Gastroesophageal sphincter (tissue), 4 donors: Measurements from ENCODE around the gene HSFX2. TPM values are rescaled to one million over a fixed set of nuclear protein-coding genes. Genes with fewer than 3 reads are reported as not detected.
"Not testable (repeated sequence)": the region's sequence is repeated elsewhere in the genome, so short reads cannot be mapped to it uniquely, and the experiment has no call there.

Experiments
- ATAC-seq: fragments of 150-250 bp; one replicate; pipeline ENCODE4 v1.9.1; 2016; ENCODE audit warnings: mild to moderate bottlenecking, moderate library complexity
- H3K27ac ChIP-seq, 4 donors: fragments of 200-600 bp; sonication (generic) in 3 of 4; 1 replicate in 3 of 4; 2 replicates in 1 of 4; pipeline ENCODE4 v1.5.1; 2016 to 2019
- H3K27me3 ChIP-seq: fragments of 200-600 bp; sonication (generic); one replicate; pipeline ENCODE4 v1.5.1; 2019
- H3K36me3 ChIP-seq, 2 donors: fragments of 200-600 bp; sonication (generic); one replicate each; pipeline ENCODE4 v1.5.1; 2019; ENCODE audit warnings: control low read depth in 1 of 2
- H3K4me1 ChIP-seq, 3 donors: fragments of 200-600 bp; sonication (generic); 1 replicate in 2 of 3; 2 replicates in 1 of 3; pipeline ENCODE4 v1.5.1; 2016 to 2019; ENCODE audit warnings: control low read depth in 2 of 3
- H3K4me3 ChIP-seq, 2 donors: fragments of 200-600 bp; sonication (generic); one replicate each; pipeline ENCODE4 v1.5.1; 2019; ENCODE audit warnings: mild to moderate bottlenecking in 1 of 2, moderate library complexity in 1 of 2
- H3K9me3 ChIP-seq, 3 donors: fragments of 200-600 bp; sonication (generic); one replicate each; pipeline ENCODE4 v1.5.1; 2017 to 2019; ENCODE audit warnings: control low read depth in 2 of 3
- EP300 ChIP-seq: sonication (generic); formaldehyde crosslinking; IDR thresholded peaks from one replicate; pipeline ENCODE4 v1.6.1; 2017; ENCODE audit warnings: antibody characterized with exemption, mild to moderate bottlenecking
- POLR2A ChIP-seq, 2 donors: fragments of 450-650 bp; IDR thresholded peaks; one replicate each; pipeline ENCODE4 v1.6.1; 2017; ENCODE audit warnings: antibody characterized with exemption in 2 of 2, mild to moderate bottlenecking in 2 of 2, moderate library complexity in 1 of 2
- POLR2AphosphoS5 ChIP-seq: sonication (generic); formaldehyde crosslinking; IDR thresholded peaks from one replicate; pipeline ENCODE4 v1.6.1; 2017; ENCODE audit warnings: antibody characterized with exemption
- WGBS, 2 donors: methylation state at CpG; one replicate each; pipeline ENCODE4 v1.1.5; 2018; ENCODE audit warnings: low coverage in 1 of 2; 5-methylcytosine and 5-hydroxymethylcytosine counted together
- total RNA-seq, 4 donors: library from RNA; depleted of rRNA; stranded (reverse); fragments of >200 nt; gene quantifications; one replicate each; pipeline ENCODE4 v1.1.0, GENCODE V29; 2016
- TF ChIP-seq, protein P1 (sequence below), 4 experiments: fragments of 200-600 bp in 2 of 4; fragments of 450-650 bp in 2 of 4; sonication (generic) in 1 of 4; IDR thresholded peaks; one replicate each; pipeline ENCODE4 v1.5.1; 2017 to 2019; ENCODE audit warnings: antibody characterized with exemption in 4 of 4, mild to moderate bottlenecking in 2 of 4, moderate library complexity in 2 of 4

The HSFX2 gene
- total RNA-seq, 4 donors from 2014 or later, result not detected

DNA sequence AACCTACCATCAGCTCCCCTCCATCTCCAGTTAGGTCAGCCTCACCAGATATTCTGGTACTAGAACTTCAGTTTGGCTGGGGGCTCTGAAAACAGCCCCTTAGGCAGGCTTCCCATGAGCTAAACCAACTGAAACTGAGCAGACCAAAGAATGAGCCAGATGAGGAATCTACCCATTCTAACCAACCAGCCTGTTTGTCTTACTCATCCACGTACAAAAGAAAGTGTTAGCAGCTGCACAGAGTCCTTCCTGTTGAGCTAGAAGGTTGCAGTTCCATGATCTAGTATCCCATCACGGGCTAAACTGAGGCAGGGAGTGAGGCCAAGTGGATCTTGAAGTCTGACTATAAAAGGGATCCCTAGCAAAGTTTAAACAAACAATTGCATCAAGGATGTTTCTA, 25.3 kb downstream of the HSFX2 start:
- Histone ChIP-seq H3K36me3 (no peaks in the 10 kb centered on the region), H3K4me1 (no peaks in the 10 kb centered on the region)
- WGBS, 2 donors, result 0% methylated on average over 2 of the region's 2 CpGs; no CpG with 5 or more reads in 1 of the 2 donors

DNA sequence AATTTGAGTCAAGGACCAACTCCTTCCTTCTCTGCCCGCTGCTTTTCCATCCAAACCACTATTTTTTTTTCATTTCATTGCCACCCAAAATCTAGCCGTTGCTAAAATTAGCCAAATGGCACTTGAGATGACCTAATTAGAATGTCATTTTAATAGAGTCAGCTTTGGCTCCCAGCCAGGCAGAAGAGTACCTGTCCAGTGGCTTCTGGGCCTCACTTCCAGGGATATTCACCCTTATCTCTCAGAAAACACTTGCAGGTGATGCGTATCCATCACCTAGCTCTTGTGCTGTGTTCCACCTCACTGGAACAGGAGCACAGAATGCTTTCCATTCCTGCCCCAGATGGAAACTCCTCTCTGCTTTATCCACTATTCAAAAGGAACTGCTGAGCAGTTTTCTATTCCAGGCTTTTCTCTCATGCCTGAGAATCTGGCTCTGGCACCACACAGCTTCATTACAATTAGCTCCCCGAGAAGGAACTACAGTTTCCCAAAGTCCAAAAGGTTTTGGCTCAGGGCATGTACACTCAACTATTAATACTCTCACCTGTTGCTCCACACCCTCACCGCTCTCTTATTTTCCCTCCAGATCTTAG, 26.3 kb downstream of the HSFX2 start:
- no peak for ATAC-seq
- Histone ChIP-seq H3K4me3 (no peak overlapping the region), H3K4me1 (no peaks in the 10 kb centered on the region), H3K27me3 (no peaks in the 10 kb centered on the region), H3K27ac (no peak overlapping the region), H3K36me3 (no peaks in the 10 kb centered on the region), H3K9me3 (no peaks in the 10 kb centered on the region)
- WGBS, 2 donors, result 51% methylated on average over 3 of the region's 5 CpGs; no CpG with 5 or more reads in 1 of the 2 donors
- TF ChIP-seq EP300 (no peak), POLR2AphosphoS5 (no peak), POLR2A (IDR thresholded peaks at IDR 0.05) (no peak)
- TF ChIP-seq, protein P1, sequence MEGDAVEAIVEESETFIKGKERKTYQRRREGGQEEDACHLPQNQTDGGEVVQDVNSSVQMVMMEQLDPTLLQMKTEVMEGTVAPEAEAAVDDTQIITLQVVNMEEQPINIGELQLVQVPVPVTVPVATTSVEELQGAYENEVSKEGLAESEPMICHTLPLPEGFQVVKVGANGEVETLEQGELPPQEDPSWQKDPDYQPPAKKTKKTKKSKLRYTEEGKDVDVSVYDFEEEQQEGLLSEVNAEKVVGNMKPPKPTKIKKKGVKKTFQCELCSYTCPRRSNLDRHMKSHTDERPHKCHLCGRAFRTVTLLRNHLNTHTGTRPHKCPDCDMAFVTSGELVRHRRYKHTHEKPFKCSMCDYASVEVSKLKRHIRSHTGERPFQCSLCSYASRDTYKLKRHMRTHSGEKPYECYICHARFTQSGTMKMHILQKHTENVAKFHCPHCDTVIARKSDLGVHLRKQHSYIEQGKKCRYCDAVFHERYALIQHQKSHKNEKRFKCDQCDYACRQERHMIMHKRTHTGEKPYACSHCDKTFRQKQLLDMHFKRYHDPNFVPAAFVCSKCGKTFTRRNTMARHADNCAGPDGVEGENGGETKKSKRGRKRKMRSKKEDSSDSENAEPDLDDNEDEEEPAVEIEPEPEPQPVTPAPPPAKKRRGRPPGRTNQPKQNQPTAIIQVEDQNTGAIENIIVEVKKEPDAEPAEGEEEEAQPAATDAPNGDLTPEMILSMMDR (IDR thresholded peaks at IDR 0.05), result no peak

More for the DNA sequence above, 25.3 kb downstream of the HSFX2 start:
- H3K9me3 ChIP-seq, result no peaks in the 10 kb centered on the region
- H3K4me3 ChIP-seq, result no peak overlapping the region
- TF ChIP-seq EP300, result no peak
- no peak for TF ChIP-seq POLR2AphosphoS5
- TF ChIP-seq, protein P1 (IDR thresholded peaks at IDR 0.05), result no peak
- no peak for TF ChIP-seq POLR2A (IDR thresholded peaks at IDR 0.05)
- no peak overlapping the region for H3K27ac ChIP-seq
- ATAC-seq, result no peak
- H3K27me3 ChIP-seq, result no peaks in the 10 kb centered on the region

GRCh38 chrX:149567621-149568417, 27.3 kb downstream of the HSFX2 start:
- TF ChIP-seq POLR2AphosphoS5 (no peak), POLR2A (IDR thresholded peaks at IDR 0.05) (no peak)
- TF ChIP-seq, protein P1 (IDR thresholded peaks at IDR 0.05), result no peak
- H3K27ac ChIP-seq, result no peak overlapping the region
- no peaks in the 10 kb centered on the region for H3K36me3 ChIP-seq
- WGBS, 2 donors, result 61% methylated on average over 4 of the region's 7 CpGs; no CpG with 5 or more reads in 1 of the 2 donors
- H3K4me1 ChIP-seq, result no peaks in the 10 kb centered on the region
- ATAC-seq, result no peak
- no peaks in the 10 kb centered on the region for H3K27me3 ChIP-seq
- no peak overlapping the region for H3K4me3 ChIP-seq
- no peaks in the 10 kb centered on the region for H3K9me3 ChIP-seq

DNA sequence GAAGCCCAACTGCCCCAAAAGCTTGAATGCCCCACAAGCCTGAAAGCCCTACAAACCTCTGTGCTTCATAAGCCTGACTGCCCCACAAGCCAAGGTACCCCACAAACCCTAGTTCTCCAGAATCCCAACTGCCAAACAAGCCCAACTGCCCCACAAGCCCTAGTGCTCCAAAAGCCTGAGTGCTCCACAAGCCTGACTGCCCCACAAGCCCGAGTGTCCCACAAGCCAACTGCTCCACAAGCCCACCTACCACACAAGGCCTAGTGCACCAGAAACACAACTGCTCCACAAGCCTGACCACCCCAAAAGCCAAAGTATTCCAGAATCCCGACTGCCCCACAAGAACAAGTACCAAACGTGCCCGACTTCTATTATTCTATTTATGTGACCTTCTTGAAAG, 31.8 kb downstream of the HSFX2 start:
- Histone ChIP-seq H3K27me3 (no peaks in the 10 kb centered on the region), H3K27ac (no peak overlapping the region), H3K36me3 (no peaks in the 10 kb centered on the region), H3K4me1 (no peaks in the 10 kb centered on the region), H3K4me3 (no peak overlapping the region), H3K9me3 (no peaks in the 10 kb centered on the region)
- no peak for ATAC-seq
- WGBS, 2 donors, result 77% methylated on average over 3 of the region's 4 CpGs; no CpG with 5 or more reads in 1 of the 2 donors
- TF ChIP-seq POLR2AphosphoS5, result no peak
- TF ChIP-seq POLR2A (IDR thresholded peaks at IDR 0.05), result no peak
- TF ChIP-seq EP300, result no peak
- TF ChIP-seq, protein P1 (IDR thresholded peaks at IDR 0.05), result no peak

- ATAC-seq, H3K36me3 ChIP-seq, H3K27ac ChIP-seq, H3K27me3 ChIP-seq, H3K9me3 ChIP-seq, H3K4me1 ChIP-seq, H3K4me3 ChIP-seq: not testable (repeated sequence)
- no CpG with 5 or more reads among the region's 4 CpGs for WGBS, 2 donors
These were observed 39.9 kb downstream of the HSFX2 start for GRCh38 chrX:149555251-149555650.

GRCh38 chrX:149551939-149552248, 43.2 kb downstream of the HSFX2 start:
- not testable (repeated sequence) for H3K27me3 ChIP-seq, H3K27ac ChIP-seq, H3K4me1 ChIP-seq, H3K9me3 ChIP-seq, H3K4me3 ChIP-seq, H3K36me3 ChIP-seq, ATAC-seq
- WGBS, 2 donors, result no CpG with 5 or more reads among the region's 6 CpGs

DNA sequence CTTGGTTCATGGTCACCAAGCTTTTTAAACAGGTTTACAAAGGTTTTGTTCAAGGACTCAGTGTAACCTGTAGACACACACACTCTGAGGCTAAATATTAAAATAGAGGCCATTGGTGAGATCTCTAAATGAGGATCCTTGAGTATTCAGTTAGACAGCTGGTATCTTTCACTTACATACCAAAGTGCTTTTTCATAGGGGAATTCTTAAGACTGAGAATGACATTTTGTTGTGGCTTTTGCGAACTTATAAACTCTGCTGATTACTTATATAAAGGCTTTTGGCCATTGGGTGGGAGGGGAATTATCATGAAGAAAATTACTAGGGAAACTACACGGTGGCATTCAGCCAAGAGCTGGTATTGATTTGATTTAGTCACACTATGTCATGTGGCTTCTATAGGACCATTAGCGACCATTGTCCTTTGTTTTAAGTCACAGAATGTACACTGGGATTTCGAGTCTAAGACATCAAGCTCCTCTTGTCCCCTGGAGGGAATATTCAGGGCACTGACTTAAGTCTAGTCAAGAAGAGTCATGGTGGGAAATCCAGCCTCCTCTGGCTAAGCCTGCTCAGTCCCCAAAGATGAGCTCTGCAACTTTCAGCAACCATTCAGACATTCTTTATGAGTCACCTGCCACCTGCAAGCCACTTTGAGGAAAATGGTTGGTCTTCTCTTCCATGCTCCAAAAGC, 43.7 kb downstream of the HSFX2 start:
- no CpG with 5 or more reads among the region's 4 CpGs for WGBS, 2 donors
- not testable (repeated sequence) for H3K9me3 ChIP-seq, ATAC-seq, H3K4me3 ChIP-seq, H3K27ac ChIP-seq, H3K27me3 ChIP-seq, H3K4me1 ChIP-seq, H3K36me3 ChIP-seq

GRCh38 chrX:149550454-149550853, 44.7 kb downstream of the HSFX2 start:
- 86% methylated on average over 1 of the region's 1 CpG; no CpG with 5 or more reads in 1 of the 2 donors for WGBS, 2 donors
- H3K27ac ChIP-seq, H3K4me3 ChIP-seq, H3K27me3 ChIP-seq, H3K36me3 ChIP-seq, H3K9me3 ChIP-seq, H3K4me1 ChIP-seq, ATAC-seq: not testable (repeated sequence)
